Astrocyte of the cerebellum (primary cell): ENCODE data around the gene ATP5F1D.
A peak's percentile ranks its signal among the peaks of the same experiment; 100 is the strongest.

Experiments used
- DNase-seq: peaks from one replicate; pipeline ENCODE4 v3.0.0-alpha.2; 2011; ENCODE audit warnings: low read depth
- H3K4me3 ChIP-seq: 2 replicates; pipeline ENCODE4 v1.5.1; 2011; ENCODE audit warnings: mild to moderate bottlenecking, low read depth, low read length, moderate library complexity
- CTCF ChIP-seq: IDR thresholded peaks from 2 replicates; pipeline ENCODE4 v1.5.1; 2012; ENCODE audit warnings: low read length, low read depth, moderate library complexity, mild to moderate bottlenecking; ENCODE audit errors: missing control alignments
- in situ Hi-C: cut with HindIII; loops from 2 replicates; pipeline ENCODE4 v1.10.0; 2017; ENCODE audit warnings: low sequenced_read_pairs

ATP5F1D gene

GRCh38 chr19:1210227-1210538 lies 31.4 kb upstream of the ATP5F1D start:
- H3K4me3 ChIP-seq, result no peak overlapping the region
- TF ChIP-seq CTCF, result no peak
- in situ Hi-C loops, result no loop called here
- DNase-seq, result no peak

GRCh38 chr19:1211494-1212234 lies 29.9 kb upstream of the ATP5F1D start:
- H3K4me3 ChIP-seq, result no peak overlapping the region
- in situ Hi-C loops, result no loop called here
- no peak for DNase-seq
- TF ChIP-seq CTCF, result no peak

- no peak overlapping the region for H3K4me3 ChIP-seq
- in situ Hi-C loops, result no loop called here
- DNase-seq, result no peak
- no peak for TF ChIP-seq CTCF
Observed at GRCh38 chr19:1213391-1214286, 27.9 kb upstream of the ATP5F1D start.

- H3K4me3 ChIP-seq, result no peak overlapping the region
- DNase-seq, result no peak
- no peak for TF ChIP-seq CTCF
- in situ Hi-C loops, result no loop called here
Observed at GRCh38 chr19:1214299-1214861, 27.2 kb upstream of the ATP5F1D start.

- in situ Hi-C loops, result no loop called here
- no peak for DNase-seq
- TF ChIP-seq CTCF, result peak; percentile 22
- H3K4me3 ChIP-seq, result no peak overlapping the region
Observed at GRCh38 chr19:1214862-1215731, 26.5 kb upstream of the ATP5F1D start.

- no peak for TF ChIP-seq CTCF
- H3K4me3 ChIP-seq, result no peak overlapping the region
- in situ Hi-C loops, result no loop called here
- no peak for DNase-seq
Observed at GRCh38 chr19:1216756-1217155, 24.8 kb upstream of the ATP5F1D start.
